ENCODE results near the gene STPG4. TPM values are rescaled to one million over a fixed set of nuclear protein-coding genes. Genes with fewer than 3 reads are reported as not detected.

STPG4 gene
- total RNA-seq, 1 donor, result 2.2 TPM

- H3K4me3 ChIP-seq (ENCODE audit: low read depth, low read length), result no peak overlapping the region
- TF ChIP-seq, protein P1, sequence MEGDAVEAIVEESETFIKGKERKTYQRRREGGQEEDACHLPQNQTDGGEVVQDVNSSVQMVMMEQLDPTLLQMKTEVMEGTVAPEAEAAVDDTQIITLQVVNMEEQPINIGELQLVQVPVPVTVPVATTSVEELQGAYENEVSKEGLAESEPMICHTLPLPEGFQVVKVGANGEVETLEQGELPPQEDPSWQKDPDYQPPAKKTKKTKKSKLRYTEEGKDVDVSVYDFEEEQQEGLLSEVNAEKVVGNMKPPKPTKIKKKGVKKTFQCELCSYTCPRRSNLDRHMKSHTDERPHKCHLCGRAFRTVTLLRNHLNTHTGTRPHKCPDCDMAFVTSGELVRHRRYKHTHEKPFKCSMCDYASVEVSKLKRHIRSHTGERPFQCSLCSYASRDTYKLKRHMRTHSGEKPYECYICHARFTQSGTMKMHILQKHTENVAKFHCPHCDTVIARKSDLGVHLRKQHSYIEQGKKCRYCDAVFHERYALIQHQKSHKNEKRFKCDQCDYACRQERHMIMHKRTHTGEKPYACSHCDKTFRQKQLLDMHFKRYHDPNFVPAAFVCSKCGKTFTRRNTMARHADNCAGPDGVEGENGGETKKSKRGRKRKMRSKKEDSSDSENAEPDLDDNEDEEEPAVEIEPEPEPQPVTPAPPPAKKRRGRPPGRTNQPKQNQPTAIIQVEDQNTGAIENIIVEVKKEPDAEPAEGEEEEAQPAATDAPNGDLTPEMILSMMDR (IDR thresholded peaks at IDR 0.05; ENCODE audit: insufficient read depth, low read depth, low read length), result no peak
- peak; percentile 24 for DNase-seq (ENCODE audit: low read depth)
These were observed 116.2 kb downstream of the STPG4 start for GRCh38 chr2:47038656-47039488.

GRCh38 chr2:47037678-47038077 is 117.4 kb downstream of the STPG4 start:
- H3K4me3 ChIP-seq (ENCODE audit: low read depth, low read length), result no peak overlapping the region
- TF ChIP-seq, protein P1 (IDR thresholded peaks at IDR 0.05; ENCODE audit: insufficient read depth, low read depth, low read length), result no peak
- DNase-seq (ENCODE audit: low read depth), result no peak

Other genes with a start within 250 kb of the STPG4 start
- 107 and 196 TPM in 2 replicates for gene MCFD2, start 239.5 kb downstream of the STPG4 start, total RNA-seq
- gene TTC7A, start 214.1 kb downstream of the STPG4 start, total RNA-seq, result 31.6 and 35.0 TPM in 2 replicates
- 1,019 and 1,625 TPM in 2 replicates for gene CALM2, start 21.2 kb upstream of the STPG4 start, total RNA-seq
- gene EPCAM, start 214.0 kb upstream of the STPG4 start, total RNA-seq, result under 0.01 and 1.3 TPM in 2 replicates
- gene MSH2, start 247.8 kb upstream of the STPG4 start, total RNA-seq, result 17.1 and 22.9 TPM in 2 replicates

Measured in fibroblast of villous mesenchyme (primary cell).